HPDE6-E6E7 (cell line): Measurements from ENCODE around the gene SHLD1.

Experiments used
- DNase-seq: peaks from one replicate; pipeline ENCODE4 v3.0.0; 2011; ENCODE audit warnings: missing footprints; ENCODE audit errors: extremely low spot score

Gene SHLD1

GRCh38 chr20:5818346-5818681 is 68.1 kb downstream of the SHLD1 start:
- DNase-seq = no peak

- no peak for DNase-seq
Observed at GRCh38 chr20:5820738-5821137, 70.5 kb downstream of the SHLD1 start.

GRCh38 chr20:5821627-5822215 is 71.5 kb downstream of the SHLD1 start:
- no peak for DNase-seq

GRCh38 chr20:5822569-5822968 is 72.4 kb downstream of the SHLD1 start:
- DNase-seq = no peak

GRCh38 chr20:5825130-5825719 is 75.0 kb downstream of the SHLD1 start:
- DNase-seq = no peak

- DNase-seq = no peak
Observed at GRCh38 chr20:5827098-5827853, 77.1 kb downstream of the SHLD1 start.

GRCh38 chr20:5827861-5828260 is 77.7 kb downstream of the SHLD1 start:
- no peak for DNase-seq

- DNase-seq = no peak
Observed at GRCh38 chr20:5829241-5829809, 79.1 kb downstream of the SHLD1 start.

- DNase-seq = no peak
Observed at GRCh38 chr20:5831539-5832237, 81.5 kb downstream of the SHLD1 start.

GRCh38 chr20:5833309-5833941 is 83.2 kb downstream of the SHLD1 start:
- no peak for DNase-seq

- DNase-seq = no peak
Observed at GRCh38 chr20:5834436-5835005, 84.3 kb downstream of the SHLD1 start.

GRCh38 chr20:5835321-5835821 is 85.2 kb downstream of the SHLD1 start:
- DNase-seq = no peak

GRCh38 chr20:5835871-5836270 is 85.7 kb downstream of the SHLD1 start:
- no peak for DNase-seq

GRCh38 chr20:5836569-5836968 is 86.4 kb downstream of the SHLD1 start:
- no peak for DNase-seq

GRCh38 chr20:5840411-5841002 is 90.3 kb downstream of the SHLD1 start:
- no peak for DNase-seq

- DNase-seq = no peak
Observed at GRCh38 chr20:5841522-5841921, 91.3 kb downstream of the SHLD1 start.

- DNase-seq = no peak
Observed at GRCh38 chr20:5842465-5842864, 92.3 kb downstream of the SHLD1 start.

- no peak for DNase-seq
Observed at GRCh38 chr20:5843054-5843592, 92.9 kb downstream of the SHLD1 start.

- no peak for DNase-seq
Observed at GRCh38 chr20:5844063-5844681, 94.0 kb downstream of the SHLD1 start.
